PFSK-1 (cell line): ENCODE measurements around the gene NOX5.

Experiments
- FOXP2 ChIP-seq: optimal IDR thresholded peaks from 2 replicates; pipeline ENCODE3; 2011; ENCODE audit warnings: borderline replicate concordance, control low read depth, inconsistent platforms; ENCODE audit not compliant: insufficient read depth; ENCODE audit errors: extremely low read length, extremely low read depth
- POLR2AphosphoS5 ChIP-seq: IDR thresholded peaks from 2 replicates; pipeline ENCODE4 v1.6.1; 2012; ENCODE audit warnings: low read depth, mild to moderate bottlenecking, control low read depth, low read length, moderate library complexity
- SIN3A ChIP-seq: IDR thresholded peaks from 2 replicates; pipeline ENCODE4 v1.6.1; 2012; ENCODE audit warnings: mild to moderate bottlenecking, low read length, moderate library complexity, borderline replicate concordance; ENCODE audit not compliant: insufficient read depth
- TAF1 ChIP-seq: IDR thresholded peaks from 2 replicates; pipeline ENCODE4 v1.6.1; 2012; ENCODE audit warnings: low read length, control low read depth, borderline replicate concordance; ENCODE audit not compliant: insufficient read depth
- TF ChIP-seq, protein P1 (sequence below), 2 experiments: IDR thresholded peaks; 2 replicates each; pipeline versions ENCODE4 v1.6.1 to v1.8.0; 2011 to 2012; ENCODE audit warnings: low read depth in 2 of 2, low read length in 2 of 2, control low read depth in 1 of 2, inconsistent platforms in 1 of 2, mild to moderate bottlenecking in 1 of 2, moderate library complexity in 1 of 2; ENCODE audit not compliant: insufficient read depth in 1 of 2

The NOX5 gene

DNA sequence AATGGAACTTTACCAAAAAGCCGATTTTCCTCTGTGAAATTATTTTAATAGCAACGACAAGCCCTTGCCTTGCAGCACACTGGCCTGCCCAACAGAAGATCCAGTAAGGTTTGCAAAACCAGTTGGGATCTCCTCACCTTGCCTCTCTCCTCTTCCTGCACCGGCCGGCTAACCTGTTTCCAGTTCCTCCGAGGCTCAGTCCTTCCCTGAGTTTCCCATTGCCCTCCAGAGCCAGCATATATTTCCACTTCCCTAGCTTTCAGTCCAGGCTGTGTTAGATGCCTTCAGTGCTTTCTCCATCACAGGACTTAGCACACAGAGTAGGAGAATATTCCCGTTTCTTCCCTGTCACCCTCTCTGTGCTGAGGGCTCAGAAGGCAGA lies 60.3 kb downstream of the NOX5 start:
- TF ChIP-seq TAF1: peak; percentile 23; the same call in 1 of the 2 replicates
- no peak for TF ChIP-seq SIN3A
- no peak for TF ChIP-seq POLR2AphosphoS5
- TF ChIP-seq, protein P1, sequence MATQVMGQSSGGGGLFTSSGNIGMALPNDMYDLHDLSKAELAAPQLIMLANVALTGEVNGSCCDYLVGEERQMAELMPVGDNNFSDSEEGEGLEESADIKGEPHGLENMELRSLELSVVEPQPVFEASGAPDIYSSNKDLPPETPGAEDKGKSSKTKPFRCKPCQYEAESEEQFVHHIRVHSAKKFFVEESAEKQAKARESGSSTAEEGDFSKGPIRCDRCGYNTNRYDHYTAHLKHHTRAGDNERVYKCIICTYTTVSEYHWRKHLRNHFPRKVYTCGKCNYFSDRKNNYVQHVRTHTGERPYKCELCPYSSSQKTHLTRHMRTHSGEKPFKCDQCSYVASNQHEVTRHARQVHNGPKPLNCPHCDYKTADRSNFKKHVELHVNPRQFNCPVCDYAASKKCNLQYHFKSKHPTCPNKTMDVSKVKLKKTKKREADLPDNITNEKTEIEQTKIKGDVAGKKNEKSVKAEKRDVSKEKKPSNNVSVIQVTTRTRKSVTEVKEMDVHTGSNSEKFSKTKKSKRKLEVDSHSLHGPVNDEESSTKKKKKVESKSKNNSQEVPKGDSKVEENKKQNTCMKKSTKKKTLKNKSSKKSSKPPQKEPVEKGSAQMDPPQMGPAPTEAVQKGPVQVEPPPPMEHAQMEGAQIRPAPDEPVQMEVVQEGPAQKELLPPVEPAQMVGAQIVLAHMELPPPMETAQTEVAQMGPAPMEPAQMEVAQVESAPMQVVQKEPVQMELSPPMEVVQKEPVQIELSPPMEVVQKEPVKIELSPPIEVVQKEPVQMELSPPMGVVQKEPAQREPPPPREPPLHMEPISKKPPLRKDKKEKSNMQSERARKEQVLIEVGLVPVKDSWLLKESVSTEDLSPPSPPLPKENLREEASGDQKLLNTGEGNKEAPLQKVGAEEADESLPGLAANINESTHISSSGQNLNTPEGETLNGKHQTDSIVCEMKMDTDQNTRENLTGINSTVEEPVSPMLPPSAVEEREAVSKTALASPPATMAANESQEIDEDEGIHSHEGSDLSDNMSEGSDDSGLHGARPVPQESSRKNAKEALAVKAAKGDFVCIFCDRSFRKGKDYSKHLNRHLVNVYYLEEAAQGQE (IDR thresholded peaks at IDR 0.05; ENCODE audit: insufficient read depth in 1 of 2, low read depth in 2 of 2, low read length in 2 of 2): no peak
- TF ChIP-seq FOXP2: no peak

DNA sequence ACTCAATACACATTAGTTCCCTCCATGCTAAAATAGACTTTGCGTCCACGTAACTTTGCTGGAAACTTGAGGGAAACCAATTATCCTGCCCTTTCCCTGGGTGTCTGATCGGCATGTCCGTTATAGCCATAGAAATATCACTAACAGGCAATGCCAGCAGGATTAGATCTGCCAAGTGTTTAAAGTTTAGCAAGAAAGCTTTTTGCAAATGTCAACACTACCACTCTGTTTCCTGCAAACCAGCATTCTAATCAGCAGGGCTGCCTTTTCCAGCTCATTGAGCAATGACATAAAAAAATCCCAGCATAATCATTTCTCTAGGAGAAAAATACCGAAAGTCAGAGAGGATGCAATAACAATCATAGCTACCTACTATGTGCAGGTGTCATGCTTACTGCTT lies 60.9 kb downstream of the NOX5 start:
- TF ChIP-seq TAF1 (no peak), FOXP2 (no peak), POLR2AphosphoS5 (no peak), SIN3A (no peak)
- TF ChIP-seq, protein P1 (IDR thresholded peaks at IDR 0.05; ENCODE audit: insufficient read depth in 1 of 2, low read depth in 2 of 2, low read length in 2 of 2): no peak

DNA sequence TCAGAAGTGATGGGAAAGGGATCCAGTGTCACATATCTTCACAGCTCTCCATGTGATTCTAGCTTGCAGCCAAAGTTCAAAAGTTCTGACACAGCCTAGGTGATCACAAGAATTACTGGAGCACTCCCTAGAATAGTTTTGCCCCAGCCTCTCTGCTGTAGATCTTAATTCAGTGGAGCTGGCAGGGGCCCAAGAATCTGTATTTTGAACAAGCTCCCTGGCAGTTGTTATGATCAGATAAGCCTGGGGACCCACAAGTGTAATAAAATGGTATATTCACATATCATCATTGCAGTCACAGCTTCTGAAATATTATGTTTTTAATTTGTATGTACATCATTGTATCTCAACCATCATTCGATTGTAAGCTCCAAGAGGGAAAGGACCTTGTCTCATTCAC lies 62.3 kb downstream of the NOX5 start:
- TF ChIP-seq, protein P1 (IDR thresholded peaks at IDR 0.05; ENCODE audit: insufficient read depth in 1 of 2, low read depth in 2 of 2, low read length in 2 of 2): no peak
- TF ChIP-seq SIN3A: no peak

DNA sequence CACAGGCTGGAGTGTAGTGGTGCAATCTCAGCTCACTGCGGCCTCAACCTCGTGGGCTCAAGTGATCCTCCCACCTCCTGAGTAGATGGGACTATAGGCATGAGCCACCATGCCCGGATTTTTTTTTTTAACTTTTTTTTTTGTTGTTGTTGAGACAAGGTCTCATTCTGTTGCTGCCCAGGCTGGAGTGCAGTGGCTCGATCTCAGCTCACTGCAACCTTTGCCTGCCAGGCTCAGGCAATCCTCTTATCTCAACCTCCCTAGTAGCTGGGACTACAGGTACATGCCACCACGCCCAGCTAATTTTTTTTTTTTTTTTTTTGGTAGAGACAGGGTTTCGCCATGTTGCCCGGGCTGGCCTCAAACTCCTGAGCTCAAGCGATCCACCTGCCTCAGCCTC lies 64.1 kb downstream of the NOX5 start:
- no peak for TF ChIP-seq FOXP2
- no peak for TF ChIP-seq TAF1
- no peak for TF ChIP-seq POLR2AphosphoS5
- TF ChIP-seq SIN3A: no peak
- TF ChIP-seq, protein P1 (IDR thresholded peaks at IDR 0.05; ENCODE audit: insufficient read depth in 1 of 2, low read depth in 2 of 2, low read length in 2 of 2): no peak

DNA sequence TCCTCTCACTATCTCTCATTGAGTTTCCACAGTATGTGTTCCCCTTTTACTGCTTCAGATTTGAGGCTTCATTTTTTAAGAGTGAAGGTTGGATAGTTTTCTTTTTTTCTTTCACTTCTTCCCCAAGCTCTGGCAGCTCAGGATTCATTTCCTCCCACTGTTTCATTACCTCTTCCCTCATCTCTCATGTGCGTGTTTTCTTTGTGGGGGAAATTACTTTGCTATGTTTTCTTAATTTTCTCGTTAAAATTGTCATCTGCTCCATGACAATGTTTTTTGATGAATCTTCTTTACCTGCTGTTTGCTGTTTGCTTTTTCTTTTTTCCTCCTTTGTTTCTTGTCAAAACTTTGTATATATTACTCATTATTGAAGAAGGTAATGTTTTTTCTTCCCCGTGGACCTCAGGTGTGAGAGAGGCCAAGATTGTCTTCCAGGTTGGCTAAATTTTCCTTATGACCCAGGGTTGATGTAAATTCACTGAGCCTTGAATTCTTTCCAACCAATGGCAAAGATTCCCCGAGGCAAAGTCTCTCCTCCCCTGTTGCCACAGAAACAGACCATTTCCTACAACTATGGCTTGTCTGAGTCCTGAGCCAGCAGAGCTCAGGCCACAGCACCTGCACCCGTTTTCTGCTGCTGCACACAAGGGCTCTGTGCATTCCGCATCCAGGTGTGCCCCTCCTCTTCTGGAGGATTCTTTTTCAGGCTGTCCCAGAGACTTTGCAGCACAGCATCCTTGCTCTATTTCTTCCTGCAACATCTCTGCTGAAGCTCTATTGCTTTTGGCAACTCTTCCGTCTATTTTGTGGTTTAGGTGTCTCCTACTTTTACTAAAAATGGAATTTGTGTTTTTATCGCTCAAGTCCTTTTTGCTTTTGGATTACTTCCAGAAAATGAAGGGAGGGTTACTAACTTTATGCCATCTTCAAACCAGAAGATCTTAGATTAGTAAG lies 66.1 kb downstream of the NOX5 start:
- TF ChIP-seq TAF1 (no peak), SIN3A (no peak)
